ENCODE results near the gene SOCS4.

Gene SOCS4

GRCh38 chr14:55085060-55085660 is 58.1 kb downstream of the SOCS4 start:
- no peak for TF ChIP-seq CTCF (IDR thresholded peaks at IDR 0.05)

- TF ChIP-seq CTCF (IDR thresholded peaks at IDR 0.05), result no peak
These were observed 59.9 kb downstream of the SOCS4 start for GRCh38 chr14:55086938-55087337.

GRCh38 chr14:55088356-55088755 is 61.3 kb downstream of the SOCS4 start:
- no peak for TF ChIP-seq CTCF (IDR thresholded peaks at IDR 0.05)

- no peak for TF ChIP-seq CTCF (IDR thresholded peaks at IDR 0.05)
These were observed 65.3 kb downstream of the SOCS4 start for GRCh38 chr14:55092341-55092740.

- no peak for TF ChIP-seq CTCF (IDR thresholded peaks at IDR 0.05)
These were observed 67.5 kb downstream of the SOCS4 start for GRCh38 chr14:55094292-55095157.

- TF ChIP-seq CTCF (IDR thresholded peaks at IDR 0.05), result no peak
These were observed 71.0 kb downstream of the SOCS4 start for GRCh38 chr14:55097881-55098560.

- TF ChIP-seq CTCF (IDR thresholded peaks at IDR 0.05), result no peak
These were observed 71.5 kb downstream of the SOCS4 start for GRCh38 chr14:55098561-55098898.

All from LNCAP (cell line).